ENCODE data around the gene VMP1. TPM values are rescaled to one million over a fixed set of nuclear protein-coding genes. Genes with fewer than 3 reads are reported as not detected.

VMP1 gene
- total RNA-seq, 1 donor from 2014 or later, result 314 TPM

- Mint-ChIP-seq H3K36me3 (ENCODE audit: low read depth, unreplicated experiment) (peaks cover 17% of the 10 kb centered on the region), H3K4me1 (ENCODE audit: low read depth, unreplicated experiment) (peaks cover 38% of the 10 kb centered on the region), H3K27me3 (ENCODE audit: low read depth, unreplicated experiment) (no peaks in the 10 kb centered on the region), H3K27ac (ENCODE audit: unreplicated experiment) (peak overlapping the region; percentile 96), H3K4me3 (ENCODE audit: unreplicated experiment) (no peak overlapping the region), H3K9me3 (ENCODE audit: unreplicated experiment) (no peaks in the 10 kb centered on the region)
- Histone ChIP-seq H3K4me3 (ENCODE audit: insufficient read depth, low read depth, low read length) (no peak overlapping the region), H3K9me3 (ENCODE audit: insufficient read depth, low read depth, low read length) (no peaks in the 10 kb centered on the region), H3K4me2 (ENCODE audit: low read length) (no peak overlapping the region), H3K79me2 (ENCODE audit: insufficient read depth, low read length) (peaks cover 50% of the 10 kb centered on the region), H3K36me3 (ENCODE audit: insufficient read depth, low read length) (no peaks in the 10 kb centered on the region), H3K27me3 (ENCODE audit: insufficient read depth, low read length) (no peaks in the 10 kb centered on the region), H3K9ac (ENCODE audit: low read length) (peak overlapping the region; percentile 87), H3K4me1 (ENCODE audit: insufficient read depth, low read length) (peaks cover 46% of the 10 kb centered on the region), H2AFZ (ENCODE audit: low read depth, low read length) (no peak overlapping the region), H4K20me1 (ENCODE audit: insufficient read depth, low read length) (no peaks in the 10 kb centered on the region), H3K27ac (ENCODE audit: low read depth, low read length) (peak overlapping the region; percentile 100)
- peak; percentile 97 for DNase-seq (ENCODE audit: low read depth)
- no peak for TF ChIP-seq EZH2 (IDR thresholded peaks at IDR 0.05; ENCODE audit: insufficient read depth, low read length)
- TF ChIP-seq CTCF (IDR thresholded peaks at IDR 0.05; ENCODE audit: insufficient read depth, low read depth, low read length), result no peak
- no peak for FAIRE-seq
These were observed 56.4 kb downstream of the VMP1 start for GRCh38 chr17:59763861-59764260.

- DNase-seq (ENCODE audit: low read depth) (peak; percentile 83), FAIRE-seq (no peak)
- Histone ChIP-seq H3K36me3 (ENCODE audit: insufficient read depth, low read length) (no peaks in the 10 kb centered on the region), H3K9ac (ENCODE audit: low read length) (peak overlapping the region; percentile 87), H2AFZ (ENCODE audit: low read depth, low read length) (no peak overlapping the region), H3K4me2 (ENCODE audit: low read length) (peak overlapping the region; percentile 40), H3K27ac (ENCODE audit: low read depth, low read length) (peak overlapping the region; percentile 100), H3K4me3 (ENCODE audit: insufficient read depth, low read depth, low read length) (no peak overlapping the region), H3K79me2 (ENCODE audit: insufficient read depth, low read length) (peaks cover 46% of the 10 kb centered on the region), H3K4me1 (ENCODE audit: insufficient read depth, low read length) (peaks cover 48% of the 10 kb centered on the region), H3K27me3 (ENCODE audit: insufficient read depth, low read length) (no peaks in the 10 kb centered on the region), H4K20me1 (ENCODE audit: insufficient read depth, low read length) (no peaks in the 10 kb centered on the region), H3K9me3 (ENCODE audit: insufficient read depth, low read depth, low read length) (no peaks in the 10 kb centered on the region)
- peaks cover 15% of the 10 kb centered on the region for H3K36me3 Mint-ChIP-seq (ENCODE audit: low read depth, unreplicated experiment)
- no peak overlapping the region for H3K4me3 Mint-ChIP-seq (ENCODE audit: unreplicated experiment)
- TF ChIP-seq CTCF (IDR thresholded peaks at IDR 0.05; ENCODE audit: insufficient read depth, low read depth, low read length), result no peak
- TF ChIP-seq EZH2 (IDR thresholded peaks at IDR 0.05; ENCODE audit: insufficient read depth, low read length), result no peak
- peak overlapping the region; percentile 96 for H3K27ac Mint-ChIP-seq (ENCODE audit: unreplicated experiment)
- H3K4me1 Mint-ChIP-seq (ENCODE audit: low read depth, unreplicated experiment), result peaks cover 38% of the 10 kb centered on the region
- no peaks in the 10 kb centered on the region for H3K9me3 Mint-ChIP-seq (ENCODE audit: unreplicated experiment)
- H3K27me3 Mint-ChIP-seq (ENCODE audit: low read depth, unreplicated experiment), result no peaks in the 10 kb centered on the region
These were observed 56.9 kb downstream of the VMP1 start for GRCh38 chr17:59764292-59764741.

GRCh38 chr17:59765038-59765437, 57.6 kb downstream of the VMP1 start:
- H3K79me2 ChIP-seq (ENCODE audit: insufficient read depth, low read length), result peaks cover 39% of the 10 kb centered on the region
- H3K4me3 Mint-ChIP-seq (ENCODE audit: unreplicated experiment), result no peak overlapping the region
- no peaks in the 10 kb centered on the region for H4K20me1 ChIP-seq (ENCODE audit: insufficient read depth, low read length)
- FAIRE-seq (no peak), DNase-seq (ENCODE audit: low read depth) (no peak)
- no peaks in the 10 kb centered on the region for H3K9me3 ChIP-seq (ENCODE audit: insufficient read depth, low read depth, low read length)
- no peaks in the 10 kb centered on the region for H3K9me3 Mint-ChIP-seq (ENCODE audit: unreplicated experiment)
- H3K27ac Mint-ChIP-seq (ENCODE audit: unreplicated experiment), result peak overlapping the region; percentile 75
- peak overlapping the region; percentile 29 for H3K9ac ChIP-seq (ENCODE audit: low read length)
- no peak overlapping the region for H3K4me3 ChIP-seq (ENCODE audit: insufficient read depth, low read depth, low read length)
- no peak overlapping the region for H2AFZ ChIP-seq (ENCODE audit: low read depth, low read length)
- H3K4me1 ChIP-seq (ENCODE audit: insufficient read depth, low read length), result peaks cover 53% of the 10 kb centered on the region
- no peaks in the 10 kb centered on the region for H3K36me3 ChIP-seq (ENCODE audit: insufficient read depth, low read length)
- no peaks in the 10 kb centered on the region for H3K27me3 Mint-ChIP-seq (ENCODE audit: low read depth, unreplicated experiment)
- H3K4me2 ChIP-seq (ENCODE audit: low read length), result no peak overlapping the region
- no peaks in the 10 kb centered on the region for H3K27me3 ChIP-seq (ENCODE audit: insufficient read depth, low read length)
- TF ChIP-seq CTCF (IDR thresholded peaks at IDR 0.05; ENCODE audit: insufficient read depth, low read depth, low read length) (no peak), EZH2 (IDR thresholded peaks at IDR 0.05; ENCODE audit: insufficient read depth, low read length) (no peak)
- peaks cover 10% of the 10 kb centered on the region for H3K36me3 Mint-ChIP-seq (ENCODE audit: low read depth, unreplicated experiment)
- H3K27ac ChIP-seq (ENCODE audit: low read depth, low read length), result peak overlapping the region; percentile 100
- peaks cover 36% of the 10 kb centered on the region for H3K4me1 Mint-ChIP-seq (ENCODE audit: low read depth, unreplicated experiment)
